Measurements from ENCODE around the gene THOC6. TPM values are rescaled to one million over a fixed set of nuclear protein-coding genes. Genes with fewer than 3 reads are reported as not detected.
A peak's percentile ranks its signal among the peaks of the same experiment; 100 is the strongest.

Gene THOC6
- total and polyA plus RNA-seq, 2 donors (not counting 3 experiments of a cell fraction or from before 2014, with no cell fraction given) = 23.9 to 39.3 TPM

GRCh38 chr16:3020247-3020603 is 3.6 kb upstream of the THOC6 start, which contains the start of gene TNFRSF12A:
TSS of gene TNFRSF12A (plus strand) at chr16:3020368. CDS start at chr16:3020398, 30 bp downstream.
- H3K27me3 ChIP-seq (ENCODE audit: control insufficient read depth in 2 of 2, insufficient read depth in 2 of 2, low read length in 2 of 2) = peaks cover 0 to 2% of the 10 kb centered on the region in 2 experiments
- CTCF ChIA-PET = interaction anchor here (1.1 to 6.1 kb wide), 7 partner anchors 8 to 39 kb away, joined by 3 to 52 read pairs (median 9); no protein-coding TSS in a partner anchor
- peak within 1 kb of the TSS; percentile 18 for H2AFZ ChIP-seq (ENCODE audit: low read depth, low read length)
- no peak for TF ChIP-seq FOS (IDR thresholded peaks at IDR 0.05; ENCODE audit: borderline replicate concordance, insufficient read depth, low read length)
- peak; percentile 97 for TF ChIP-seq POLR2AphosphoS5 (IDR thresholded peaks at IDR 0.05; ENCODE audit: insufficient read depth, low read depth, low read length)
- no peak for TF ChIP-seq MAX (IDR thresholded peaks at IDR 0.05; ENCODE audit: insufficient read depth, insufficient read length)
- TF ChIP-seq MYC (IDR thresholded peaks at IDR 0.05; ENCODE audit: low read depth, low read length) = no peak
- TF ChIP-seq POLR2A (IDR thresholded peaks at IDR 0.05; ENCODE audit: low read depth, low read length) = peak; percentile 90
- TF ChIP-seq CTCF (IDR thresholded peaks at IDR 0.05; ENCODE audit: extremely low read depth in 1 of 2, insufficient read depth in 1 of 2, low read depth in 1 of 2, low read length in 2 of 2) = no peak
- no peak for TF ChIP-seq GATA2 (IDR thresholded peaks at IDR 0.05; ENCODE audit: insufficient read depth, insufficient read length, low read depth, low read length)
- no peak for TF ChIP-seq EZH2 (IDR thresholded peaks at IDR 0.05; ENCODE audit: borderline replicate concordance, low read depth, low read length, severe bottlenecking)
- no peak for TF ChIP-seq JUN (IDR thresholded peaks at IDR 0.05; ENCODE audit: borderline replicate concordance, insufficient read depth, insufficient read length, low read depth)
- H4K20me1 ChIP-seq (replicated peaks; ENCODE audit: control insufficient read depth, extremely low read depth, insufficient read depth, low read length) = no peaks in the 10 kb centered on the region
- peak; percentile 77 for DNase-seq (ENCODE audit: low read depth, low spot score)
- H3K9me1 ChIP-seq (replicated peaks; ENCODE audit: control insufficient read depth, extremely low read depth, insufficient read depth, low read length) = no peaks in the 10 kb centered on the region
- POLR2A ChIA-PET = interaction anchor here (0.5 to 2.2 kb wide), 7 partner anchors 8 to 130 kb away, joined by 3 to 16 read pairs (median 6); partner anchors contain the start of gene ZNF213
- no peaks in the 10 kb centered on the region for H3K9me3 ChIP-seq (replicated peaks; ENCODE audit: control insufficient read depth, insufficient read depth, low read length)
- peak within 1 kb of the TSS; percentile 83 for H3K4me2 ChIP-seq (ENCODE audit: insufficient read depth, low read length)
- peaks cover 2% of the 10 kb centered on the region for H3K79me2 ChIP-seq (ENCODE audit: control insufficient read depth, insufficient read depth, low read length)
- no peaks in the 10 kb centered on the region for H3K36me3 ChIP-seq (ENCODE audit: control insufficient read depth in 2 of 2, extremely low read depth in 1 of 2, insufficient read depth in 2 of 2, low read length in 2 of 2)
- peak within 1 kb of the TSS; percentile 98 for H3K27ac ChIP-seq (ENCODE audit: insufficient read depth, low read depth, low read length)
- peak within 1 kb of the TSS; percentile 61 to 83 (median 75) for H3K4me3 ChIP-seq (replicated peaks in 1 of 3; ENCODE audit: insufficient read depth in 1 of 3, low read depth in 1 of 3, low read length in 3 of 3)
- BruUV-seq (replicated peaks) = TSS peak; percentile 26
- dilution Hi-C loops (cut with MboI; ENCODE audit: extremely low pct_ligation_motif_present, low sequenced_read_pairs) (no loop called here), intact Hi-C loops (cut with micrococcal nuclease) (loop anchor here (1.0 to 2.0 kb wide), 3 partner anchors 16 to 115 kb away; partner anchors contain the start of gene PAQR4)
- H3K4me1 ChIP-seq (ENCODE audit: control insufficient read depth, extremely low read depth, insufficient read depth, low read length) = peaks cover 18% of the 10 kb centered on the region
- FAIRE-seq = peak; percentile 72
- peak within 1 kb of the TSS; percentile 99 for H3K9ac ChIP-seq (replicated peaks; ENCODE audit: extremely low read depth, insufficient read depth, low read length)

Measured in endothelial cell of umbilical vein (primary cell).